HepG2 (cell line): Measurements from ENCODE around the gene AIP. TPM values are rescaled to one million over a fixed set of nuclear protein-coding genes. Genes with fewer than 3 reads are reported as not detected.

ENCODE experiments used
- ARID4A ChIP-seq: sonication (generic); formaldehyde crosslinking; IDR thresholded peaks from 2 replicates; pipeline ENCODE4 v1.5.0; 2020; ENCODE audit warnings: mild to moderate bottlenecking, missing genetic modification reagents, borderline replicate concordance
- ATRX ChIP-seq: sonication (generic); formaldehyde crosslinking; IDR thresholded peaks from 2 replicates; pipeline ENCODE4 v1.4.0; 2020; ENCODE audit warnings: missing genetic modification reagents, borderline replicate concordance
- DMAP1 ChIP-seq: IDR thresholded peaks from 2 replicates; pipeline ENCODE4 v1.6.1; 2016
- EZH2 ChIP-seq: conservative IDR thresholded peaks from 2 replicates; pipeline ENCODE4 v1.6.1; 2012; ENCODE audit warnings: mild to moderate bottlenecking, low read depth, low read length, moderate library complexity
- KDM5B ChIP-seq: sonication (generic); formaldehyde crosslinking; IDR thresholded peaks from 2 replicates; pipeline ENCODE4 v1.4.0; 2020; ENCODE audit warnings: missing genetic modification reagents, mild to moderate bottlenecking, borderline replicate concordance
- MNT ChIP-seq: fragments of 450-650 bp; IDR thresholded peaks from 2 replicates; pipeline ENCODE4 v1.6.1; 2016
- MZF1 ChIP-seq: sonication (generic); formaldehyde crosslinking; IDR thresholded peaks from 2 replicates; pipeline ENCODE4 v1.8.1; 2023; ENCODE audit warnings: mild to moderate bottlenecking, missing genetic modification reagents, borderline replicate concordance
- REPIN1 ChIP-seq: sonication (generic); formaldehyde crosslinking; IDR thresholded peaks from 2 replicates; pipeline ENCODE4 v1.8.0; 2022; ENCODE audit warnings: missing genetic modification reagents, low read depth, mild to moderate bottlenecking, borderline replicate concordance
- RFX5 ChIP-seq: IDR thresholded peaks from 2 replicates; pipeline ENCODE4 v1.6.1; 2011; ENCODE audit warnings: low read depth, low read length, improper control_type of control experiment
- SYNCRIP ChIP-seq: fragments of 200-400 bp; formaldehyde crosslinking; IDR thresholded peaks from 2 replicates; pipeline ENCODE4 v1.6.1; 2018; ENCODE audit warnings: mild to moderate bottlenecking, low read depth, low read length; ENCODE audit not compliant: insufficient read depth
- TBP ChIP-seq: sonication (generic); formaldehyde crosslinking; IDR thresholded peaks from 2 replicates; pipeline ENCODE4 v1.5.0; 2020; ENCODE audit warnings: missing genetic modification reagents
- THAP9 ChIP-seq: sonication (generic); formaldehyde crosslinking; IDR thresholded peaks from 2 replicates; pipeline ENCODE4; 2020; ENCODE audit warnings: missing genetic modification reagents, mild to moderate bottlenecking, borderline replicate concordance
- ZBTB46 ChIP-seq: sonication (generic); formaldehyde crosslinking; IDR thresholded peaks from 2 replicates; pipeline ENCODE4 v1.4.0; 2020; ENCODE audit warnings: mild to moderate bottlenecking, missing genetic modification reagents, borderline replicate concordance
- ZNF530 ChIP-seq: sonication (generic); formaldehyde crosslinking; IDR thresholded peaks from 2 replicates; pipeline ENCODE4 v1.5.0; 2020; ENCODE audit warnings: low read depth, mild to moderate bottlenecking, missing genetic modification reagents
- ZNF629 ChIP-seq: sonication (generic); formaldehyde crosslinking; conservative IDR thresholded peaks from 2 replicates; pipeline ENCODE4 v1.5.0; 2020; ENCODE audit warnings: missing genetic modification reagents
- ZNF639 ChIP-seq: conservative IDR thresholded peaks from 2 replicates; pipeline ENCODE4 v1.6.1; 2018; ENCODE audit warnings: missing genetic modification reagents
- polyA plus RNA-seq, 8 experiments: library from polyadenylated mRNA; depleted of rRNA in 3 of 8; stranded (reverse) in 7 of 8; unstranded in 1 of 8; fragments of >200 nt; fragmentation: Illumina TruSeq in 4 of 8; extraction: Trizol in 4 of 8; gene quantifications; 2 replicates each; pipeline versions ENCODE4 v1.2.1 to v1.2.3, GENCODE V29; 2011 to 2016; ENCODE audit warnings: low read depth in 4 of 8, missing spikeins in 1 of 8, mixed read lengths in 1 of 8; ENCODE audit not compliant: insufficient read depth in 1 of 8
- total RNA-seq, 5 experiments: library from RNA; depleted of rRNA; stranded (reverse); fragments of >200 nt; fragmentation: Illumina TruSeq; extraction: Trizol; gene quantifications; 2 replicates each; pipeline ENCODE4 v1.2.3, GENCODE V29; 2016; ENCODE audit warnings: low read depth in 1 of 5

Gene AIP
- total and polyA plus RNA-seq, 2 of the 13 experiments (the other 11 are each of a cell fraction or from before 2014, with no cell fraction given): 51.8 to 110 TPM

GRCh38 chr11:67505605-67506396, 23.0 kb downstream of the AIP start (continued):
- peak; percentile 75; the same call in 1 of the 2 replicates for TF ChIP-seq KDM5B (CRISPR knock-in tag)
- TF ChIP-seq ZNF530 (CRISPR knock-in tag): no peak
- TF ChIP-seq ZBTB46 (CRISPR knock-in tag): 0 out of 2 replicates have a peak, but pooled peaks have one; percentile 61
- TF ChIP-seq ARID4A (CRISPR knock-in tag): peak; percentile 72; the same call in 1 of the 2 replicates
- TF ChIP-seq MNT: no peak
- 0 out of 2 replicates have a peak, but pooled peaks have one; percentile 15 for TF ChIP-seq ZNF629 (CRISPR knock-in tag)
- no peak; the same call in 1 of the 2 replicates for TF ChIP-seq ZNF639 (CRISPR knock-in tag)
- TF ChIP-seq TBP (CRISPR knock-in tag): no peak
- TF ChIP-seq REPIN1 (CRISPR knock-in tag): 0 out of 2 replicates have a peak, but pooled peaks have one; percentile 26
- peak; percentile 35; the same call in 1 of the 2 replicates for TF ChIP-seq DMAP1 (CRISPR knock-in tag)
- no peak for TF ChIP-seq MZF1 (CRISPR knock-in tag)
- peak; percentile 63; the same call in 1 of the 2 replicates for TF ChIP-seq THAP9 (CRISPR knock-in tag)
- no peak for TF ChIP-seq SYNCRIP
- TF ChIP-seq ATRX (CRISPR knock-in tag): no peak
- no peak for TF ChIP-seq EZH2
- TF ChIP-seq RFX5: no peak
